HepG2 (cell line): ENCODE data around the gene RSRC2. TPM values are rescaled to one million over a fixed set of nuclear protein-coding genes. Genes with fewer than 3 reads are reported as not detected.
A peak's percentile ranks its signal among the peaks of the same experiment; 100 is the strongest.

Source experiments
- AHR ChIP-seq: IDR thresholded peaks from 2 replicates; pipeline ENCODE4 v1.6.1; 2018; ENCODE audit warnings: missing genetic modification reagents, missing compliant biosample characterization
- MATR3 ChIP-seq: sonication (generic); formaldehyde crosslinking; IDR thresholded peaks from 2 replicates; pipeline ENCODE4 v1.4.0; 2020; ENCODE audit warnings: missing genetic modification reagents
- MEIS2 ChIP-seq: sonication (generic); formaldehyde crosslinking; IDR thresholded peaks from 2 replicates; pipeline ENCODE4 v1.9.0; 2021; ENCODE audit warnings: mild to moderate bottlenecking, missing genetic modification reagents
- NCOA1 ChIP-seq: sonication (generic); formaldehyde crosslinking; IDR thresholded peaks from 2 replicates; pipeline ENCODE4 v1.9.0; 2021; ENCODE audit warnings: missing genetic modification reagents
- NFYB ChIP-seq: sonication (generic); formaldehyde crosslinking; IDR thresholded peaks from 2 replicates; pipeline ENCODE4 v1.4.0; 2020; ENCODE audit warnings: missing genetic modification reagents
- PCBP1 ChIP-seq: fragments of 200-400 bp; formaldehyde crosslinking; IDR thresholded peaks from 2 replicates; pipeline ENCODE4 v1.6.1; 2017; ENCODE audit warnings: mild to moderate bottlenecking, low read depth, low read length, borderline replicate concordance
- SP2 ChIP-seq: sonication (generic); formaldehyde crosslinking; IDR thresholded peaks from 2 replicates; pipeline ENCODE4 v1.5.1; 2020; ENCODE audit warnings: mild to moderate bottlenecking, missing genetic modification reagents
- WIZ ChIP-seq: sonication (generic); formaldehyde crosslinking; IDR thresholded peaks from 2 replicates; pipeline ENCODE4 v1.5.1; 2020; ENCODE audit warnings: mild to moderate bottlenecking, missing genetic modification reagents
- ZEB1 ChIP-seq: IDR thresholded peaks from 2 replicates; pipeline ENCODE4 v1.6.1; 2012; ENCODE audit warnings: mild to moderate bottlenecking, low read depth, inconsistent platforms; ENCODE audit not compliant: insufficient replicate concordance
- ZNF207 ChIP-seq: fragments of 450-650 bp; IDR thresholded peaks from 2 replicates; pipeline ENCODE4 v1.6.1; 2016; ENCODE audit warnings: antibody characterized with exemption, borderline replicate concordance
- ZNF251 ChIP-seq: sonication (generic); formaldehyde crosslinking; IDR thresholded peaks from 2 replicates; pipeline ENCODE4 v1.9.0; 2021; ENCODE audit warnings: mild to moderate bottlenecking, missing genetic modification reagents
- ZNF569 ChIP-seq: sonication (generic); formaldehyde crosslinking; IDR thresholded peaks from 2 replicates; pipeline ENCODE4 v1.5.0; 2020; ENCODE audit warnings: mild to moderate bottlenecking, missing genetic modification reagents, moderate library complexity, borderline replicate concordance
- polyA plus RNA-seq, 8 experiments: library from polyadenylated mRNA; depleted of rRNA in 3 of 8; stranded (reverse) in 7 of 8; unstranded in 1 of 8; fragments of >200 nt; fragmentation: Illumina TruSeq in 4 of 8; extraction: Trizol in 4 of 8; gene quantifications; 2 replicates each; pipeline versions ENCODE4 v1.2.1 to v1.2.3, GENCODE V29; 2011 to 2016; ENCODE audit warnings: low read depth in 4 of 8, missing spikeins in 1 of 8, mixed read lengths in 1 of 8; ENCODE audit not compliant: insufficient read depth in 1 of 8
- total RNA-seq, 5 experiments: library from RNA; depleted of rRNA; stranded (reverse); fragments of >200 nt; fragmentation: Illumina TruSeq; extraction: Trizol; gene quantifications; 2 replicates each; pipeline ENCODE4 v1.2.3, GENCODE V29; 2016; ENCODE audit warnings: low read depth in 1 of 5
- TF ChIP-seq, protein P1 (sequence below): sonication (generic); formaldehyde crosslinking; IDR thresholded peaks from 2 replicates; pipeline ENCODE4 v1.8.1; 2023; ENCODE audit warnings: missing genetic modification reagents, inconsistent platforms, borderline replicate concordance
- TF ChIP-seq, protein P2 (sequence below): sonication (generic); formaldehyde crosslinking; IDR thresholded peaks from 2 replicates; pipeline ENCODE4 v1.4.0; 2020; ENCODE audit warnings: missing genetic modification reagents, borderline replicate concordance
- TF ChIP-seq, protein P3 (sequence below): sonication (generic); formaldehyde crosslinking; conservative IDR thresholded peaks from 2 replicates; pipeline ENCODE4 v1.8.0; 2022; ENCODE audit warnings: low read depth, missing genetic modification reagents
- TF ChIP-seq, protein P4 (sequence below): sonication (generic); formaldehyde crosslinking; IDR thresholded peaks from 2 replicates; pipeline ENCODE4 v1.5.0; 2020; ENCODE audit warnings: missing genetic modification reagents, mild to moderate bottlenecking, borderline replicate concordance
- TF ChIP-seq, protein P5 (sequence below), 2 experiments: sonication (generic) in 1 of 2; formaldehyde crosslinking in 1 of 2; IDR thresholded peaks; 2 replicates each; pipeline versions ENCODE4 v1.5.1 to v1.6.1; 2011 to 2020; ENCODE audit warnings: borderline replicate concordance in 1 of 2, low read depth in 1 of 2, low read length in 1 of 2, mild to moderate bottlenecking in 1 of 2, missing genetic modification reagents in 1 of 2, moderate library complexity in 1 of 2

RSRC2 gene
- total and polyA plus RNA-seq, 2 of the 13 experiments (the other 11 are each of a cell fraction or from before 2014, with no cell fraction given): 31.4 to 77.8 TPM

DNA sequence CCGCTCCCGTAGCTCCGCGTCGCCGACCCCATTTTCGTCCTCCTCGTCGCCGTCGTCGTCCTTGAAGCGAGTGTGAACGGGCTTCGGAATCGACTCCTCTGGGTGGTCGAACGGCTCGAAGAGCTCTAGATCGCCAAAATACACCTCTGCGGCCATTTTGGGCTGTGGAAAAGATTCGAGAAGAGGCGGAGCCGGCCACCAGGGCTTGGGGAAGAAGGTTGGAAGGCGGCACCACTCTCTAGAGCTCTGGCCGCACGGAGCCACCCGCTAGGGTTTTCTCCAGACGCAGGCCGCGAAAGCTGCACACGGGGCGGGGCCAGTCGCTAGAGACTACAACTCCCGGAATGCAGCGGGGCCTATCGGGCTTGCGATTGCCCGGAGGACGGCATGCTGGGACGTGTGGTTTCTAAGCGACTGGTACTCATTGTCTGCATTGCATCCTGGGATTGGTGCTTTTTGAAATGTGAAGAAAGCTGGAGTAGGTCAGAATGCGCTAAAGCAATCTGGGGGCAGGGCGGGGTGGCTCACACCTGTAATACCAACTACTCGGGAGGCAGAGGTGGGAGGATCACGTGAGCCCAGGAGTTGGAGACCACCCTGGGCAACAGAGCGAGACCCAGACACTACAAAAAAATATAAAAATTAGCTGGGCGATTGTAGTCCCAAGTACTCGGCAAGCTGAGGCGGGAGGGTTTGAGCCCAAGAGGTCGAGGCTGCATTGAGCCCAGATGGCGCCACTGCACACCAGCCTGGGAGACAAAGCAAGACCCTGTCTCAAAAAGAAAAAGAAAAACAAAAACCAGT lies 25.8 kb downstream of the RSRC2 start, which contains the start of gene ZCCHC8 (continued):
- TF ChIP-seq, protein P1, sequence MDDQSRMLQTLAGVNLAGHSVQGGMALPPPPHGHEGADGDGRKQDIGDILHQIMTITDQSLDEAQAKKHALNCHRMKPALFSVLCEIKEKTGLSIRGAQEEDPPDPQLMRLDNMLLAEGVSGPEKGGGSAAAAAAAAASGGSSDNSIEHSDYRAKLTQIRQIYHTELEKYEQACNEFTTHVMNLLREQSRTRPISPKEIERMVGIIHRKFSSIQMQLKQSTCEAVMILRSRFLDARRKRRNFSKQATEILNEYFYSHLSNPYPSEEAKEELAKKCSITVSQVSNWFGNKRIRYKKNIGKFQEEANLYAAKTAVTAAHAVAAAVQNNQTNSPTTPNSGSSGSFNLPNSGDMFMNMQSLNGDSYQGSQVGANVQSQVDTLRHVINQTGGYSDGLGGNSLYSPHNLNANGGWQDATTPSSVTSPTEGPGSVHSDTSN (CRISPR knock-in tag): no peak
- TF ChIP-seq SP2 (0 out of 2 replicates have a peak, but pooled peaks have one; percentile 26), ZNF207 (no peak), NFYB (CRISPR knock-in tag) (peak; percentile 71), ZNF251 (no peak), MEIS2 (CRISPR knock-in tag) (no peak; the same call in 1 of the 2 replicates), NCOA1 (CRISPR knock-in tag) (peak; percentile 91; the same call in 1 of the 2 replicates), WIZ (CRISPR knock-in tag) (no peak; the same call in 1 of the 2 replicates), AHR (CRISPR knock-in tag) (peak; percentile 67; the same call in 1 of the 2 replicates), ZEB1 (peak; percentile 59), PCBP1 (0 out of 2 replicates have a peak, but pooled peaks have one; percentile 35), ZNF569 (CRISPR knock-in tag) (no peak), MATR3 (CRISPR knock-in tag) (no peak)
- TF ChIP-seq, protein P2, sequence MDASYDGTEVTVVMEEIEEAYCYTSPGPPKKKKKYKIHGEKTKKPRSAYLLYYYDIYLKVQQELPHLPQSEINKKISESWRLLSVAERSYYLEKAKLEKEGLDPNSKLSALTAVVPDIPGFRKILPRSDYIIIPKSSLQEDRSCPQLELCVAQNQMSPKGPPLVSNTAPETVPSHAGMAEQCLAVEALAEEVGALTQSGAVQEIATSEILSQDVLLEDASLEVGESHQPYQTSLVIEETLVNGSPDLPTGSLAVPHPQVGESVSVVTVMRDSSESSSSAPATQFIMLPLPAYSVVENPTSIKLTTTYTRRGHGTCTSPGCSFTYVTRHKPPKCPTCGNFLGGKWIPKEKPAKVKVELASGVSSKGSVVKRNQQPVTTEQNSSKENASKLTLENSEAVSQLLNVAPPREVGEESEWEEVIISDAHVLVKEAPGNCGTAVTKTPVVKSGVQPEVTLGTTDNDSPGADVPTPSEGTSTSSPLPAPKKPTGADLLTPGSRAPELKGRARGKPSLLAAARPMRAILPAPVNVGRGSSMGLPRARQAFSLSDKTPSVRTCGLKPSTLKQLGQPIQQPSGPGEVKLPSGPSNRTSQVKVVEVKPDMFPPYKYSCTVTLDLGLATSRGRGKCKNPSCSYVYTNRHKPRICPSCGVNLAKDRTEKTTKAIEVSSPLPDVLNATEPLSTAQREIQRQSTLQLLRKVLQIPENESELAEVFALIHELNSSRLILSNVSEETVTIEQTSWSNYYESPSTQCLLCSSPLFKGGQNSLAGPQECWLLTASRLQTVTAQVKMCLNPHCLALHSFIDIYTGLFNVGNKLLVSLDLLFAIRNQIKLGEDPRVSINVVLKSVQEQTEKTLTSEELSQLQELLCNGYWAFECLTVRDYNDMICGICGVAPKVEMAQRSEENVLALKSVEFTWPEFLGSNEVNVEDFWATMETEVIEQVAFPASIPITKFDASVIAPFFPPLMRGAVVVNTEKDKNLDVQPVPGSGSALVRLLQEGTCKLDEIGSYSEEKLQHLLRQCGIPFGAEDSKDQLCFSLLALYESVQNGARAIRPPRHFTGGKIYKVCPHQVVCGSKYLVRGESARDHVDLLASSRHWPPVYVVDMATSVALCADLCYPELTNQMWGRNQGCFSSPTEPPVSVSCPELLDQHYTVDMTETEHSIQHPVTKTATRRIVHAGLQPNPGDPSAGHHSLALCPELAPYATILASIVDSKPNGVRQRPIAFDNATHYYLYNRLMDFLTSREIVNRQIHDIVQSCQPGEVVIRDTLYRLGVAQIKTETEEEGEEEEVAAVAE: peak; percentile 95
- TF ChIP-seq, protein P3, sequence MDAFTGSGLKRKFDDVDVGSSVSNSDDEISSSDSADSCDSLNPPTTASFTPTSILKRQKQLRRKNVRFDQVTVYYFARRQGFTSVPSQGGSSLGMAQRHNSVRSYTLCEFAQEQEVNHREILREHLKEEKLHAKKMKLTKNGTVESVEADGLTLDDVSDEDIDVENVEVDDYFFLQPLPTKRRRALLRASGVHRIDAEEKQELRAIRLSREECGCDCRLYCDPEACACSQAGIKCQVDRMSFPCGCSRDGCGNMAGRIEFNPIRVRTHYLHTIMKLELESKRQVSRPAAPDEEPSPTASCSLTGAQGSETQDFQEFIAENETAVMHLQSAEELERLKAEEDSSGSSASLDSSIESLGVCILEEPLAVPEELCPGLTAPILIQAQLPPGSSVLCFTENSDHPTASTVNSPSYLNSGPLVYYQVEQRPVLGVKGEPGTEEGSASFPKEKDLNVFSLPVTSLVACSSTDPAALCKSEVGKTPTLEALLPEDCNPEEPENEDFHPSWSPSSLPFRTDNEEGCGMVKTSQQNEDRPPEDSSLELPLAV (CRISPR knock-in tag): no peak
- TF ChIP-seq, protein P4, sequence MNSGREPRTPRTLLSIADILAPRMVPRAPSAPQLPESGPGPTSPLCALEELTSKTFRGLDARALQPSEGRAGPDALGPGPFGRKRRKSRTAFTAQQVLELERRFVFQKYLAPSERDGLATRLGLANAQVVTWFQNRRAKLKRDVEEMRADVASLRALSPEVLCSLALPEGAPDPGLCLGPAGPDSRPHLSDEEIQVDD (CRISPR knock-in tag): no peak
- TF ChIP-seq, protein P5, sequence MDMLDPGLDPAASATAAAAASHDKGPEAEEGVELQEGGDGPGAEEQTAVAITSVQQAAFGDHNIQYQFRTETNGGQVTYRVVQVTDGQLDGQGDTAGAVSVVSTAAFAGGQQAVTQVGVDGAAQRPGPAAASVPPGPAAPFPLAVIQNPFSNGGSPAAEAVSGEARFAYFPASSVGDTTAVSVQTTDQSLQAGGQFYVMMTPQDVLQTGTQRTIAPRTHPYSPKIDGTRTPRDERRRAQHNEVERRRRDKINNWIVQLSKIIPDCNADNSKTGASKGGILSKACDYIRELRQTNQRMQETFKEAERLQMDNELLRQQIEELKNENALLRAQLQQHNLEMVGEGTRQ (IDR thresholded peaks at IDR 0.05; ENCODE audit: low read depth, low read length): no peak
- TF ChIP-seq, protein P5 (CRISPR knock-in tag; IDR thresholded peaks at IDR 0.05; ENCODE audit: borderline replicate concordance): peak; percentile 46
